Frontal cortex (tissue), 4 donors: Measurements from ENCODE around the gene GIGYF2. TPM values are rescaled to one million over a fixed set of nuclear protein-coding genes. Genes with fewer than 3 reads are reported as not detected.
A peak's percentile ranks its signal among the peaks of the same experiment; 100 is the strongest.

Source experiments
- DNase-seq, 2 donors: peaks; one replicate each; pipeline ENCODE4 v3.0.0; 2012; ENCODE audit warnings: low spot score in 2 of 2
- FAIRE-seq: peaks from 2 replicates; lab custom pipeline; 2012; peaks lifted over from hg19 to GRCh38; lab: Jason Lieb, UNC
- total RNA-seq: library from RNA; depleted of rRNA; stranded (reverse); fragments of >200 nt; gene quantifications from one replicate; pipeline ENCODE4 v1.2.3, GENCODE V29; 2014
- donor health status: control.
- donor health status: control.
- donor health status: control.

Gene GIGYF2
- total RNA-seq, 1 donor from 2014 or later: 98.2 TPM

DNA sequence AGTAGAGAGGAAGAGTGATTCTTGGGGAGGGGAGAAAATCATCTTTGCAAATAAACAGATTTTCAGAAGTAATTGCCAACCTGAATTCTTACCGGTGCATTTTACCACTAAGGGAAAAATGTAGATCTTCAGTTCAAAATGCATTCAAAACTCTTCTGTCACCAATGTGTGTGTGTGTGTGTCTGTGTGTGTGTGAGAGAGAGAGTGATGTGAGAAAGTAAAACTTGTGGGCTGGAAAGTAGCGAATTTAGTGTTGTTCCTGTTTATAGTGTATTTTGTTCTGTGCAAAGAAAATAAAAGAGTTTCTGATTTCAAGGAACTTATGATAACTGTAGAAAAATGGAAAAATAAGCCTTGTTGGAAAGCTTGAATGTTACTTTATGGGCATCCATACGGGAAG, 52.2 kb downstream of the GIGYF2 start:
- FAIRE-seq: no peak
- no peak for DNase-seq

GRCh38 chr2:232750135-232750671, 53.1 kb downstream of the GIGYF2 start:
- FAIRE-seq (no peak), DNase-seq (no peak)

DNA sequence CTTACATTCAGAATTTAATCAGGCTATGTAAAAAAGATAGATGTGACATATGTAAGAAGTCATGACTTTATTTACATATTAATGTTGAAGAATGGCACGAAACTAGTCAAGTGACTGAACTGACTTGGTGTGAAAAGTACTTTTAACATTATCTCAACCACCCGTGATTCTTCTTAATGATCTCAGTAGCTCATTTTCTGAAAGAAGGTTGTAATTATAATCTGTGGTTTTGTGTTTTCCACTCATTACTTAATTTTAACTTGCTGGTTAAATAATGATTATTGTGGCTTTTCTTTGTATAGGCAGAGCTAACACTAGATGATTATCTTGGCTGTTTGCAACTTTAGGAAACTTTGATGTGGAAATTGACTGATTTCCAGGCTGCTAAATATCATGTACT, 60.8 kb downstream of the GIGYF2 start:
- DNase-seq: no peak
- no peak for FAIRE-seq

- peak in 1 of 2 donors; percentile 6 for DNase-seq
- FAIRE-seq: no peak
Measured at GRCh38 chr2:232761301-232761907, 64.3 kb downstream of the GIGYF2 start.

GRCh38 chr2:232767866-232768265, 70.7 kb downstream of the GIGYF2 start:
- FAIRE-seq (no peak), DNase-seq (no peak)

DNA sequence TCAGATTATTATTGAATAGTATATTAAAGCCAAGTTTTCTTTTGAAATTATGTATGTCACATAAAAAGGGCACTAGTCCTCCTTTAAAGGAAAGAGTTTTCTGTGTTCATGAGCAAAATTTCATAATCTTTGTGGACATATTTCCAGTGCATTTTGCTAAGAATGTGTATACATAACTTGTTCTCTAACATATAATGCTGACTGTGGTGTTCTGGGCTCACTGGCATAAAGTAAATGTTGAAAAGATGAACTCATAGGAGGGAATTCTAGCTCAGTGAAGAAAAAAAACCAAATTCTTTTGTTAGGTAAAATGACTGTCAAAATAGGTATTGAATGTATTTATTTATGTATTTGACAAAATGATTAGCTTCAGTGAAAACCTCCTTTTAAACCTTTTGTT, 73.1 kb downstream of the GIGYF2 start:
- DNase-seq (no peak), FAIRE-seq (no peak)

GRCh38 chr2:232771870-232772269, 74.7 kb downstream of the GIGYF2 start:
- no peak for DNase-seq
- no peak for FAIRE-seq

DNA sequence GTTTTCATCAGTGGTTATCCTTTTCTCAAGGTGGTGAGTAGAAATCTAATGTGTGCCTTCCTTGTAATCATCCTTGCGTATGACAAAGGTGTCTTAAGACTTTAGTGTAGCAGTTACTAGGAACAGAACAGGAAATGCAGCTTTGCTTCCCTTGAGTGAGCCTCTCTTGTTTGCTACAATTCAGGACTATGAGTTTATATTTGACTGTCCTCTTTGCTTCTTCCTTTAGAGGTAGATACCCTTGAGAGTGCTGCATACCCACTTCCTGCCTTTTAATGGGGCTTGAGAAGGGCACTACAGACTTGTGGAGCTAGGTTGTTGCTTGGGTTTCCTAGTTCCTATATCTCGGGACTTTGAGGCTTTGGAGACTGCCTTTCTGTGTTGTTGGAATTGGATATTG, 75.4 kb downstream of the GIGYF2 start:
- FAIRE-seq (no peak), DNase-seq (no peak)

GRCh38 chr2:232773815-232774214, 76.7 kb downstream of the GIGYF2 start:
- DNase-seq (no peak), FAIRE-seq (no peak)

- DNase-seq (no peak), FAIRE-seq (no peak)
Measured at GRCh38 chr2:232776435-232776834, 79.3 kb downstream of the GIGYF2 start, which contains the start of gene KCNJ13. Gene KCNJ13, minus strand, starts transcription at chr2:232776565. Its CDS starts 5,203 bp downstream, at chr2:232771362.

GRCh38 chr2:232777276-232777675, 80.1 kb downstream of the GIGYF2 start:
- DNase-seq (no peak), FAIRE-seq (no peak)

DNA sequence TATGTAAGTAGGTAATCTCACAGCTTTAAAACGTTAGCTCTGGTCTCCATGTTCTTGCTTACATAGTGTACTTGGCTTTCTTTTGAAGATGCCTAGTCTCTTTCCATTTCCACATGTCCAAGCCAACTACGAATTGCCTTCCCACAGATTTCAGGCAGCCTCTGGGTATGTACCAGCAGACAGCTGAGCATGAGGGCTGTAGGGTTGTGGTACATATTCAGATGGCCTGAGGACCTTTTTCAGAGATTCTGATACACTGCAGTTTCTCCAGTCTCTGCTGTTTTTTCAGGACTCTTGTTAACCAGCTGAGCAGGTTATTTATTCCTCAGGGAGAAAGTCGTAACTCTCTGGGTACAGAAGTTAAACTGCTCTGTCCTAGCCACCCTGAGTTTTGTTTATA, 82.3 kb downstream of the GIGYF2 start:
- DNase-seq (no peak), FAIRE-seq (no peak)

GRCh38 chr2:232779934-232780333, 82.8 kb downstream of the GIGYF2 start:
- DNase-seq: no peak
- FAIRE-seq: no peak

GRCh38 chr2:232781765-232782164, 84.6 kb downstream of the GIGYF2 start:
- no peak for DNase-seq
- FAIRE-seq: no peak

GRCh38 chr2:232783278-232783677, 86.1 kb downstream of the GIGYF2 start:
- FAIRE-seq: peak; percentile 65
- DNase-seq: no peak

DNA sequence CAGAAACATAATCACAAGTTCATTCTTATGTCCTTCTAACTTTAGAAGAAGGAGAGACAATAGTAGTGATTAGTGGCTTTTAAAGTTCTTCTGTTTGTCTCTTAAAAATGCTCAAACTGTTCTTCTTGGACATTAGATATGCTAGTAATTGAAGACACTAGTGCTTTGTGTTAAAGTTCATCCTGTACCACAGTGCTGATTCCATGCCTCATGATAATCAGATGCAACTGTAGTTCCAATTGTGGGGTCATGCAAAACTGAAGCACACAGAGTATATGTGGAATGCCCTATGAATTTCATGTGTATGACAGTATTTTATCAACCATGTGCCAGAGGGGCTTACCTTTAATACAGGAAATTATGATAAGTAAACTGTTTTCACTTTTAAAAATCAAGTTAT, 90.7 kb downstream of the GIGYF2 start:
- FAIRE-seq (no peak), DNase-seq (no peak)

- DNase-seq (no peak), FAIRE-seq (no peak)
Measured at GRCh38 chr2:232789082-232789481, 92.0 kb downstream of the GIGYF2 start.

GRCh38 chr2:232791518-232791917, 94.4 kb downstream of the GIGYF2 start:
- FAIRE-seq: no peak
- no peak for DNase-seq

DNA sequence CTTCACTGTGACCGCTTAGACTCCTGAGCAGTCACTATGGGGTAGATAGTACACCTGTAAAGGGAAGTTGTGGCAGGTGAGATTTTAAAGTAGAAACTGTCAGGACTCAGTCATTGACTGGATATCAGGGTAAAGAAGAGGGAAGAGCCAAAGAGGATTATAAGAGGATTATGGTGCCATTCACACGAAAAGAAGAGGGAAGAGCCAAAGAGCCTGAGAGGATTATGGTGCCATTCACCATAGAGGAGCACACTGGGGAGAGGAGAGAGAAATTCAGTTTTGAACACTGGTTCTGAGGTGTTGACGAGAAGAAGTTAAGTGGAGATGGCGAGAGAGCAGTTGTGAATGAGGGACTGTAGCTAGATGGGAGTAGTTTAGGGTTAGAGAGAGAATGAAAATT, 96.1 kb downstream of the GIGYF2 start:
- FAIRE-seq: no peak
- DNase-seq: no peak

- DNase-seq: no peak
- FAIRE-seq: no peak
Measured at GRCh38 chr2:232794981-232795380, 97.8 kb downstream of the GIGYF2 start.

- no peak for FAIRE-seq
- DNase-seq: no peak
Measured at GRCh38 chr2:232795920-232796319, 98.8 kb downstream of the GIGYF2 start.

- FAIRE-seq (no peak), DNase-seq (no peak)
Measured at GRCh38 chr2:232798187-232798586, 101.1 kb downstream of the GIGYF2 start.
